Posterior vena cava (tissue), 2 donors: ENCODE measurements around the gene POLR1A. TPM values are rescaled to one million over a fixed set of nuclear protein-coding genes. Genes with fewer than 3 reads are reported as not detected.

Experiments used
- DNase-seq: peaks from one replicate; pipeline ENCODE4 v3.0.0-alpha.2; 2020; ENCODE audit warnings: low spot score
- intact Hi-C, 2 donors: fragments of 100-400 bp; cut with DNase I; formaldehyde crosslinking; loops; one replicate each; pipeline versions ENCODE4 v1.14.1 to v1.14.2; 2022 to 2023
- total RNA-seq, 2 donors: library from RNA; stranded (reverse); fragmentation: NEBNext Ultra II Directional; extraction: Animal tissue kit (Norgen Biotek cat#: 25700); gene quantifications; one replicate each; pipeline ENCODE4 v1.2.1, GENCODE V29; 2021
- donor health status: DM: yes; HTN: yes; CAD: no.
- donor health status: DM: yes; HTN: yes; CAD: no.

Gene POLR1A
- total RNA-seq, 2 donors from 2014 or later, result 29.8 to 32.3 TPM

- DNase-seq, result peak; percentile 95
- intact Hi-C loops, result no loop called here
Observed at GRCh38 chr2:86028766-86029381, 76.8 kb downstream of the POLR1A start.

- DNase-seq, result peak; percentile 59
- intact Hi-C loops, result no loop called here
Observed at GRCh38 chr2:86027922-86028765, 77.5 kb downstream of the POLR1A start.

GRCh38 chr2:86027196-86027921 is 78.3 kb downstream of the POLR1A start:
- intact Hi-C loops, result no loop called here
- DNase-seq, result peak; percentile 68

GRCh38 chr2:86026744-86027065 is 79.0 kb downstream of the POLR1A start:
- peak; percentile 45 for DNase-seq
- intact Hi-C loops, result no loop called here

- peak; percentile 45 for DNase-seq
- intact Hi-C loops, result no loop called here
Observed at GRCh38 chr2:86025976-86026743, 79.5 kb downstream of the POLR1A start.

GRCh38 chr2:86025229-86025820 is 80.4 kb downstream of the POLR1A start:
- DNase-seq, result peak; percentile 69
- intact Hi-C loops, result no loop called here

GRCh38 chr2:86023366-86023712 is 82.3 kb downstream of the POLR1A start:
- intact Hi-C loops, result no loop called here
- DNase-seq, result peak; percentile 3

- peak; percentile 19 for DNase-seq
- intact Hi-C loops, result no loop called here
Observed at GRCh38 chr2:86022661-86023365, 82.9 kb downstream of the POLR1A start.

GRCh38 chr2:86021396-86022378 is 84.0 kb downstream of the POLR1A start:
- intact Hi-C loops, result no loop called here
- peak; percentile 49 for DNase-seq

GRCh38 chr2:86020984-86021383 is 84.7 kb downstream of the POLR1A start:
- intact Hi-C loops, result no loop called here

GRCh38 chr2:86019121-86019520 is 86.6 kb downstream of the POLR1A start:
- DNase-seq, result peak; percentile 49
- intact Hi-C loops, result no loop called here

More at GRCh38 chr2:86020984-86021383, 84.7 kb downstream of the POLR1A start:
- peak; percentile 86 for DNase-seq

GRCh38 chr2:86017901-86018896 is 87.5 kb downstream of the POLR1A start:
- intact Hi-C loops, result no loop called here
- peak; percentile 81 for DNase-seq

- DNase-seq, result peak; percentile 46
- intact Hi-C loops, result no loop called here
Observed at GRCh38 chr2:86016581-86016980, 89.1 kb downstream of the POLR1A start.

- intact Hi-C loops, result no loop called here
- no peak for DNase-seq
Observed at GRCh38 chr2:86015699-86016098, 90.0 kb downstream of the POLR1A start.

GRCh38 chr2:86015006-86015405 is 90.7 kb downstream of the POLR1A start:
- peak; percentile 47 for DNase-seq
- intact Hi-C loops, result no loop called here

GRCh38 chr2:86014493-86014892 is 91.2 kb downstream of the POLR1A start:
- no peak for DNase-seq
- intact Hi-C loops, result no loop called here
